ENCODE results near the gene SMYD3.

The SMYD3 gene

GRCh38 chr1:245860657-245861544, 646.2 kb downstream of the SMYD3 start:
- no peak for DNase-seq (ENCODE audit: low read depth)
- H3K4me3 ChIP-seq (ENCODE audit: low read length), result no peak overlapping the region
- TF ChIP-seq CTCF (conservative IDR thresholded peaks at IDR 0.05; ENCODE audit: low read depth, low read length), result peak; percentile 13

GRCh38 chr1:245859493-245860114, 647.5 kb downstream of the SMYD3 start:
- H3K4me3 ChIP-seq (ENCODE audit: low read length), result no peak overlapping the region
- no peak for DNase-seq (ENCODE audit: low read depth)
- no peak for TF ChIP-seq CTCF (conservative IDR thresholded peaks at IDR 0.05; ENCODE audit: low read depth, low read length)

- H3K4me3 ChIP-seq (ENCODE audit: low read length), result no peak overlapping the region
- DNase-seq (ENCODE audit: low read depth), result no peak
- peak; percentile 53 for TF ChIP-seq CTCF (conservative IDR thresholded peaks at IDR 0.05; ENCODE audit: low read depth, low read length)
Observed at GRCh38 chr1:245858722-245859492, 648.2 kb downstream of the SMYD3 start.

GRCh38 chr1:245858022-245858721, 648.9 kb downstream of the SMYD3 start:
- H3K4me3 ChIP-seq (ENCODE audit: low read length), result no peak overlapping the region
- TF ChIP-seq CTCF (conservative IDR thresholded peaks at IDR 0.05; ENCODE audit: low read depth, low read length), result no peak
- DNase-seq (ENCODE audit: low read depth), result no peak

- TF ChIP-seq CTCF (conservative IDR thresholded peaks at IDR 0.05; ENCODE audit: low read depth, low read length), result no peak
- H3K4me3 ChIP-seq (ENCODE audit: low read length), result no peak overlapping the region
- peak; percentile 76 for DNase-seq (ENCODE audit: low read depth)
Observed at GRCh38 chr1:245856944-245857531, 650.0 kb downstream of the SMYD3 start.
